ENCODE measurements around the gene RAB31. TPM values are rescaled to one million over a fixed set of nuclear protein-coding genes. Genes with fewer than 3 reads are reported as not detected.

The RAB31 gene
- total and polyA plus RNA-seq, 2 experiments from 2014 or later: 8.7 to 27.7 TPM

DNA sequence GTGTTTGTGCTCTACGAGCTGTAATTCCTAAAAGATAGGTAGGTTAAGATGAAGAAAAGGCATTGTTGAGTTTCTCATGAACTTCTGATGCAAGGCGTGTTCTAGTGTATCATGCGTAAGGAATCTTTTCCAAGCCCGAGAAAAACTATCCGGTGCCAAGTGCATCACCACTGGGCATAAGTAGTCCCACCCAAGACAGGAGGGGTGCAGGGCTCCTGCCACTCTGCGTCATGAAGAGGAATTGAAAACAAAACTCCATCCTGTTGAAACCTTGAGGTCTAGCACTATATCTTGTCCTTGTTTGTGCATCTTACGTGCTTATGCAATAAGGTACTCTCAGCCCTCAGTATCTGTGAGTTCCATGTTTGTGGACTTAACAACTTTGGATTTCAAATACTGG is 45.7 kb downstream of the RAB31 start:
- H3K36me3 ChIP-seq: no peaks in the 10 kb centered on the region
- H3K27me3 ChIP-seq: no peaks in the 10 kb centered on the region
- no peaks in the 10 kb centered on the region for H3K9me3 ChIP-seq (ENCODE audit: low read depth)
- TF ChIP-seq, protein P1, sequence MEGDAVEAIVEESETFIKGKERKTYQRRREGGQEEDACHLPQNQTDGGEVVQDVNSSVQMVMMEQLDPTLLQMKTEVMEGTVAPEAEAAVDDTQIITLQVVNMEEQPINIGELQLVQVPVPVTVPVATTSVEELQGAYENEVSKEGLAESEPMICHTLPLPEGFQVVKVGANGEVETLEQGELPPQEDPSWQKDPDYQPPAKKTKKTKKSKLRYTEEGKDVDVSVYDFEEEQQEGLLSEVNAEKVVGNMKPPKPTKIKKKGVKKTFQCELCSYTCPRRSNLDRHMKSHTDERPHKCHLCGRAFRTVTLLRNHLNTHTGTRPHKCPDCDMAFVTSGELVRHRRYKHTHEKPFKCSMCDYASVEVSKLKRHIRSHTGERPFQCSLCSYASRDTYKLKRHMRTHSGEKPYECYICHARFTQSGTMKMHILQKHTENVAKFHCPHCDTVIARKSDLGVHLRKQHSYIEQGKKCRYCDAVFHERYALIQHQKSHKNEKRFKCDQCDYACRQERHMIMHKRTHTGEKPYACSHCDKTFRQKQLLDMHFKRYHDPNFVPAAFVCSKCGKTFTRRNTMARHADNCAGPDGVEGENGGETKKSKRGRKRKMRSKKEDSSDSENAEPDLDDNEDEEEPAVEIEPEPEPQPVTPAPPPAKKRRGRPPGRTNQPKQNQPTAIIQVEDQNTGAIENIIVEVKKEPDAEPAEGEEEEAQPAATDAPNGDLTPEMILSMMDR (IDR thresholded peaks at IDR 0.05; ENCODE audit: low read depth, low read length): no peak
- H3K27ac ChIP-seq: no peak overlapping the region
- DNase-seq (ENCODE audit: low read depth in 1 of 2, low spot score in 1 of 2): no peak
- H3K4me3 ChIP-seq: no peak overlapping the region
- no peaks in the 10 kb centered on the region for H3K4me1 ChIP-seq (ENCODE audit: low read depth)

DNA sequence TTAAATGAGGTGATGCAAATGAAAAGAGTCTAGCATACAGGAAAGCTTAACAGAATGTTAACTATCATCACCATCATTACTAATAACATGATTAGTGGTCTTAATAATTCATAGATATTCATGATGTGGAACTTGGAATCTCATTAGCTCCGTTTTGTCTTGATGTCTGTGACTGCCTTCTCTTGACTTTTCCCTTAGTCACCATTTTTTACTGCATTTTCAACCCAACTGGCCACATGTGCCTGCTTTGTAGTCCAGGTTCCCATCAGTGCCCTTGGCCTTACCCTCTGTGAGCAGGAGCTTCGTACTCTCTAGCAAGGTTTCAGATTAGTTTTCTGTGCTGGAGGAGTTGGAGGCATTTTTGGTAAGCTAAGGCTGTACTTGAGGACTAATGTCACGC is 47.0 kb downstream of the RAB31 start:
- Histone ChIP-seq H3K9me3 (ENCODE audit: low read depth) (no peaks in the 10 kb centered on the region), H3K27ac (no peak overlapping the region), H3K36me3 (no peaks in the 10 kb centered on the region), H3K27me3 (no peaks in the 10 kb centered on the region), H3K4me3 (no peak overlapping the region), H3K4me1 (ENCODE audit: low read depth) (no peaks in the 10 kb centered on the region)
- no peak for DNase-seq (ENCODE audit: low read depth in 1 of 2, low spot score in 1 of 2)
- TF ChIP-seq, protein P1 (IDR thresholded peaks at IDR 0.05; ENCODE audit: low read depth, low read length): no peak

DNA sequence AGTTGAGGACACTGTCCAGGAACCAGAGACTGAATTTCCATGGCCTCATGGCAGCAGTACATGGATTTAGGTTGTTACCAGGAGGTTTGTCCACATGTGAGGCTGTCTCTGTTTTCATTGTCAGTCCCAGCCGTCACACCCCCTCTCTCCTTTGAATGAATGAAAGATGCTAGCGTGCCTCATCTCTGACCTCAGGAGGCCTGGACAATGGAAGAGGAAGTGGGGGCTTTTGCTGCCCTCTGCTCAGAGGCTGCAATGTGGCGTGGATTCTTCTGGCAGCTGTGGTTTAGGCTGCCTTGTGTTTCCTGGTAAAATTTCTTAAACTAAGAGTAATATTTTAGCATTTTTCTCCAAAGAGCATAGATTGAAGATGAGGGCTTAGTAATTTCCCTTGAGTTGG is 47.5 kb downstream of the RAB31 start:
- Histone ChIP-seq H3K36me3 (no peaks in the 10 kb centered on the region), H3K4me3 (no peak overlapping the region), H3K27me3 (no peaks in the 10 kb centered on the region), H3K27ac (no peak overlapping the region), H3K4me1 (ENCODE audit: low read depth) (no peaks in the 10 kb centered on the region), H3K9me3 (ENCODE audit: low read depth) (no peaks in the 10 kb centered on the region)
- DNase-seq (ENCODE audit: low read depth in 1 of 2, low spot score in 1 of 2): peak in 1 of 2 donors; percentile 33
- TF ChIP-seq, protein P1 (IDR thresholded peaks at IDR 0.05; ENCODE audit: low read depth, low read length): no peak

DNA sequence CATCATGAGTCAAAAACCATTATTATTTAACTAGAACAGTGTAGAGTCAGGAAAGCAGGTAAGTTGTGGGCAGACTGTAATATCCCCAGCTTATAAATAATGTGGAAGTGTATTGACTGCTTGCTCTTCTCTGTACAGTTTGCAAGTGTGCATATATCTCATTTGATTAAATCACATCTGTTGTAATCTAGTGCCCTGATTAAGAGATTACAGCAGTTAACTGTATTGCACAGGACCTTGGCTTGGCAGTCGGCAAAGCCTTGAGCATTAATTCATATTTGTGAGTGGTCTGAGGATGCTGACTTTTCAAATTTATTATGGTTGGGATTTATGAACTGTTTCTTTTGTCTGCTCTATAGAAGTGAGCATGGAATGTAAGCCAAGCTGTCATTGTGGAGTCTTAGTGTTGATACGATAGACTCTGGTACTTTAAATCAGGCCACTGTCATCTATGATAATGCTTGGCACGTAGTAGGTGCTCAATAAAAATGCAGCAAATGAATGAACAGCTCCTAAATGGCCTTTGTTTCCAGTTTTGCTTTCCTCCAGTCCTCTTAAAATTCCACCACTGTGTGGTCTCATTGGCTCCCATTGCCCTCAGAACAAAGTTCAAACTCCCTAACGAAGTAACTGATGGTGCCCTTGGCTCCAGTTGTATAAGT is 48.3 kb downstream of the RAB31 start:
- H3K36me3 ChIP-seq: no peaks in the 10 kb centered on the region
- no peak for DNase-seq (ENCODE audit: low read depth in 1 of 2, low spot score in 1 of 2)
- H3K27ac ChIP-seq: no peak overlapping the region
- no peak overlapping the region for H3K4me3 ChIP-seq
- H3K27me3 ChIP-seq: no peaks in the 10 kb centered on the region
- TF ChIP-seq, protein P1 (IDR thresholded peaks at IDR 0.05; ENCODE audit: low read depth, low read length): no peak
- no peaks in the 10 kb centered on the region for H3K9me3 ChIP-seq (ENCODE audit: low read depth)
- no peaks in the 10 kb centered on the region for H3K4me1 ChIP-seq (ENCODE audit: low read depth)

DNA sequence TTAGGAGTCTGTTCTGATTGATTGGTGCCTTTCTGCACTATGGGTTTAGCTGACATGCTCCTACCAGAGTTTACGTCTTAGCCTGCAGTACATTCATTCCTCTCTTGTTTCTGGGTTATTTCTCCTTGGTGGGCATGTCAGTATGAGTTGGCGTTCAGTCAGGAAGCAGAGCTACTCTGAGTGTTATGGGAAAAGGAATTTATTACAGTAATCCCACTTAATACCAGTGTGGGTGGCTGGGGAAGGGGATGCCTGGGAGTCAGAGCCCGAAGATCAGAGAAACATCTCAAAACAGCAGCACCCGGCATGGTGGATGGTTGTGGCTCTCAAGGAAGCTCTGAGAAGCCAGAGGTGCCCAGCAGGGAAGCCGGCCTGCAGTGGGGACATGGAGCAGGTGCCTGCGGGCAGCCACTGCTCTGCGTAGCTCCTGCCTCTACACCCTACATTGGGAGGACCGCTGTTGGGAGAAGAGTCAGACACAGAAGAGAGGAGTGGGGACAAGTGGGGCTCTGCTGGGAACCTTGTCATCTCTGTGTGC is 48.9 kb downstream of the RAB31 start:
- H3K4me1 ChIP-seq (ENCODE audit: low read depth): no peaks in the 10 kb centered on the region
- TF ChIP-seq, protein P1 (IDR thresholded peaks at IDR 0.05; ENCODE audit: low read depth, low read length): no peak
- no peak overlapping the region for H3K27ac ChIP-seq
- no peaks in the 10 kb centered on the region for H3K9me3 ChIP-seq (ENCODE audit: low read depth)
- no peak overlapping the region for H3K4me3 ChIP-seq
- no peak for DNase-seq (ENCODE audit: low read depth in 1 of 2, low spot score in 1 of 2)
- H3K27me3 ChIP-seq: no peaks in the 10 kb centered on the region
- no peaks in the 10 kb centered on the region for H3K36me3 ChIP-seq
